ENCODE data around the gene ITSN1.

ITSN1 gene

DNA sequence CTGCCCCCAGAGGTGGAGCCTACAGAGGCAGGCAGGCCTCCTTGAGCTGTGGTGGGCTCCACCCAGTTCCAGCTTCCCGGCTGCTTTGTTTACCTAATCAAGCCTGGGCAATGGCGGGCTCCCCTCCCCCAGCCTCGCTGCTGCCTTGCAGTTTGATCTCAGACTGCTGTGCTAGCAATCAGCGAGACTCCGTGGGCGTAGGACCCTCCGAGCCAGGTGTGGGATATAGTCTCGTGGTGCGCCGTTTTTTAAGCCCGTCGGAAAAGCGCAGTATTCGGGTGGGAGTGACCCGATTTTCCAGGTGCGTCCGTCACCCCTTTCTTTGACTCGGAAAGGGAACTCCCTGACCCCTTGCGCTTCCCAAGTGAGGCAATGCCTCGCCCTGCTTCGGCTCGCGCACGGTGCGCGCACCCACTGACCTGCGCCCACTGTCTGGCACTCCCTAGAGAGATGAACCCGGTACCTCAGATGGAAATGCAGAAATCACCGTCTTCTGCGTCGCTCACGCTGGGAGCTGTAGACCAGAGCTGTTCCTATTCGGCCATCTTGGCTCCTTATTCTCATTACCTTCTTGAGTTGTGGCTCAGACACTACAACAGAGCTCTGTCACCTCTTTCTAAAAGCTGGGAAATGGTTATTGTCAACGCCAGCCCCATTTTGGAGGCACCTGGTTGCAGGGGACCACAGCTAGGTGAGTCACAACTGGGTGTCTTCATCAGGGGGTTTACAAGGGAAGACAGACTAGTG lies 288.9 kb downstream of the ITSN1 start:
- peak; percentile 49 for DNase-seq (ENCODE audit: low read depth, low spot score)

DNA sequence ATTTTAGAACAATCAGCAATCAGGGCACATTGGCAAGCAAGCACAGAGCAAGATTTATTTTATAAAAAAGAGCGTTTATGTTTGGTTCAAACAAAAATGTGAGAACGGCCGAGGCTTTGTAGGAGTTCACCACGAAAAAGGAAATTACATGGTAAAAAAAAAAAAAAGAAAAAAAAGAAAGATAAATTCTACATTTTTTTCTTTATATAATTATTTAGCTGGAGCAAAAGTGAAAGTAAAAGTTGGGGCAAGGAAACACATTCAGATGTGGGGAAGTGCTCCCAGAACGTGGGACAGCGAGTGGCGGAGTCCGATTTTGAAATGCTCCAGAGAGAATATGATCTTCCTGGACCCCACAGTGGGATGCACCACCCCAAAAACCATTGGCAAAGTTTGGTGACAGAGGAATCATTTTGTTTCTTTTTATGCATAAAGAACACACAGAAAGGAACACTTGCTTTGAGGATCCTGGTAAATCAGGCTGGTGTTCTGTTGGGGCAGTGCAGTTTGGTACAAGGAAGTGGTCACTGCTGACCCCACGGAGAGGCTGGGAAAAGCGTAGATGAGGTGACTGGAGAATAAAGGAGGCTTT lies 289.6 kb downstream of the ITSN1 start:
- DNase-seq (ENCODE audit: low read depth, low spot score): no peak

DNA sequence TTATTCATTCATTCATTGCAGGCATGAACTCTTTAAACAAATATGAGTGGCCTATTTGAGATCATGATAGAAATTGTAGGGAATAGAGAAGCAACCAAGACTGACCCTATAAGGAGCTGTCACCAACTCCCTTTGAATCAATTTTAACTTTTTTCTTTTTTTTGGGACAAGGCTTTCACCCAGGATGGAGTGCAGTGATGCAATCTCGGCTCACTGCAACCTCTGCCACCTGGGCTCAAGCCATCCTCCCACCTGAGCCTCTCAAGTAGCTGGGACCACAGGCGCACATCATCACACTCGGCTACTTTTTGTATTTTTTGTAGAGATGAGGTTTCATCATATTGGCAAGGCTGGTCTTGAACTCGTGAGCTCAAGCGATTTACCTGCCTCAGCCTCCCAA lies 290.4 kb downstream of the ITSN1 start:
- DNase-seq (ENCODE audit: low read depth, low spot score): no peak

DNA sequence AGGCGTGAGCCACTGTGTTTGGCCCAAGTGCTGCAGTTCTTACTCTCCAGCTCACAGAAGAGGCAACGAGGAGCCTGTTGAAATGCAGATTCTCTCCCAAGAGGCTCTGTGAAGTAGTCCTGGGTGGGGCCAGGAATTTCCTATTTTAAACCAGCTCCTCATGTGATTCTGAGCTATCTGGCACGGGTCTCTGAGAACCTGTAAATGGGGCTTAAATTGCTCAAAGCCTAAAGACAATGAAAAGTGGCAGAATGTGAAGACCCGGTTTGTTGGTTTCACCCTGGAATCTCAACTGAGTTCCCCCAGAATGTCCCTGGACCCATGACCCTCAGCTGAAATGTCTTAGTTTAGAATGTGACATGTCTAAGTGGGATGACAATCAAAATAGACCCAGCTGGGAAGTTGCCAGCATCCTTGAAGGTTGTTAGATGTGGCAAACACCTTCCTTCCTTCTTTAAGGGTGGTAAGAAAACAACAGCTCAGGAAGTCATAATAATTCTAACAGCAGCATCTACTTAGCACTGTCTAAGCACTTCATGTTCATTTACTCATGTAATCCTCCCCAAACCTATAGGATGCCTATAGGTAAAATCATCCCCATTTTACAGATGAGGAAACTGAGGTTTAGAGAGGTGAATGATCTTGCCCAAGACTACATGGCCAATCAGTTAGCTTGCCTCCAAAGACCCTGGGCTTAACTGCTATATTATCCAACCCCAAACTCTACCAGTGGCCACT lies 294.2 kb downstream of the ITSN1 start:
- no peak for DNase-seq (ENCODE audit: low read depth, low spot score)

DNA sequence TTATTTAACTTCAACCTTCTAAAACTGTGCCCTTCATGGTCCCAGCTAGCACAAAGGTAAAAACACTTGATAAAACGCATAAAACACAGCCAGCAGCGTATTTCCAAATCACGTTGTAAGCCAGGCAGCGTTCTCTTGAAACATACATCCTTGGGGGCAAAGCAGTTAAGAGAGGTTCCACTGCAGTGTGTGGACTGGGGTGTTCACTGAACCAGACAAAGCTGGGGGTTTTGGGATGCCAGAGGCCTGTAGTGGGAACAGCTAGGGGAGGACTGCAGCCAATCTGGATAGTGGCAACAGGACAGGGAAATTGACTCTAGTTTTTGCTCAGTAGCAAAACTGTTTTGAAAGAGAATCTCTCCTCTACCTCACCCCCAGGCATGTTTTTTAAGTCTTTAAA lies 294.8 kb downstream of the ITSN1 start:
- DNase-seq (ENCODE audit: low read depth, low spot score): no peak

DNA sequence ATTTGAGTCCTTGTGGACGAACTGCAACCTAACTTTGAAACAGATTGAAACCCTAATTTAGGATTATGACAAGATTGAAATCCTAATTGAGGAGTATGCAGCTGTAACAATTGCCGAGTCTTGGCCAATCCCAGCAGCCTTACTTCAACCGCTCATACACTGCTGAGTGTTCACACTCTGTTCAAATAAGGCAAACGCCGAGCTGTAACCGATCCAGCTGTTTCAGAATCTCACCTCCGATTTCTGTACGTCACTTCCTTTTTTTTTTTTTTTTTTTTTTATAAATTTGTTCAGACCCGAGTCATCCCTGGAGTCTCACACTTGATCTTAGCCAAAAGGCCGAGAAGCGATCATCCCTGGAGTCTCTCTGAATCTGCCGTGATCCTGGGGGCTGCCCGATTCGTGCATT lies 295.6 kb downstream of the ITSN1 start:
- DNase-seq (ENCODE audit: low read depth, low spot score): no peak

DNA sequence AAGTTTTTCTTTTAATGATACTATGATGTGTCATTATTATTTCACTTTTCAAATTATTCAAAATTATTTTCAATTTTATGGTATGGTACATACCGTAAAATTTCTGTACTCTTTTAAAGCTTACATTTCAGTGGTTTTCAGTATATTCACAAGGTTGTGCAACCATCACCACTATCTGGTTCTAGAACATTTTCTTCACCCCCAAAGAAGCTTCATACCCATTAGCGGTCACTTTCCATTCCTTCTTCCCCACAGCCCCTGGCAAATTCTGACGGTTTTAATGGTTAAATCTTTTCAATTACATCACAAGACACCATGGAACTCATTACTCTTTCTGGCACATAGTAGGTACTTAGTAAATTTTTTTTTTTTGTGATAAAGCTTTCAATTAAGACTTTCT lies 296.1 kb downstream of the ITSN1 start:
- no peak for DNase-seq (ENCODE audit: low read depth, low spot score)

DNA sequence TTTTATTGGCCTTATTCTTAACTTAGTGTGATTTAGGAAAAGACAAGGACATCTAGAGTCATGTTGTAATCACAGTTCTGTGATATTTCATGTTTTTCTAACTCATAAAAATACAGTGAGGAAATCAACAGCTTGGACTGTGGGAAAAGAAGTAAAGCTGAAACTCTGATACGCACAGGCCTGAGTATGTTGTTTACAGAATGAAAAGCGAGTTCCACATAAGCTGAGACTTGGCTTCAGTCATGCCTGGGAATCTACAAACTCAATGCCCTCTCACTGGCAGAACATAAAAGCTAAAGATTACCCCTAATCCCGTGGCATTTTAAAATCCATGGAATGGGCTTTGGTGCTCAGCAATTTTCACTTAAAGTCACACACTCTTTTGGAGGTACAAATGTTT lies 296.9 kb downstream of the ITSN1 start:
- no peak for DNase-seq (ENCODE audit: low read depth, low spot score)

DNA sequence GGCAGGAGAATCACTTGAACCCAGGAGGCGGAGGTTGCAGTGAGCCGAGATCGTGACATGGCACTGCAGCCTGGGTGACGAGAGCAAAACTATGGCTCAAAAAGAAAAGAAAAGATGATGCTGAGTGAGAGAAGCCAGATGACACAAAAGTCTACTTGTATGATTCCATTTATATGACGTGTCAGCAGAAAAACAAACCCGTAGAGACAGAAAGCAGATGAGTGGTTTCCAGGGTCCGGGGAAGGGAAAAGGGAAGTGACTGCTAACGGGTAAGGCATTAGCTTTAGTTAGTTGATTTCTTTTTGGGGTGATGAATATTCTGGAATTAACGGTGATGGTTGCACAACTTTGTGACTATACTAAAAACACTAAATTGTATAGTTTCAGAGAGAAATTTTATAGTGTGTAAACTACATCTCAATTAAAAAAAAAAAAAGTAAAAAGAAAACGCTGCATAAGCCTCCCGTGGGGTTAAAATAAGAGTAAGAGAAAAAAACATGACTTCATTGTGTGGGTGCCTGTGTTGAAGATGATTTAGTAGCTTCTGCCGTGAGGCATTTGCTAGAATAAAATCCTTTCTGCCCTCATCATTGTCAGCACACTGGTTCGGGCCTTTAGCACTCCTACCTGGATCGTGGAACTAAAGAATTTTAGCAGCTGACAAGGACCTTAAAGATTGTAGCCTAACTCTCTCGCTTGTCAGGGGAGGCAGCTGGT lies 298.0 kb downstream of the ITSN1 start:
- DNase-seq (ENCODE audit: low read depth, low spot score): no peak

DNA sequence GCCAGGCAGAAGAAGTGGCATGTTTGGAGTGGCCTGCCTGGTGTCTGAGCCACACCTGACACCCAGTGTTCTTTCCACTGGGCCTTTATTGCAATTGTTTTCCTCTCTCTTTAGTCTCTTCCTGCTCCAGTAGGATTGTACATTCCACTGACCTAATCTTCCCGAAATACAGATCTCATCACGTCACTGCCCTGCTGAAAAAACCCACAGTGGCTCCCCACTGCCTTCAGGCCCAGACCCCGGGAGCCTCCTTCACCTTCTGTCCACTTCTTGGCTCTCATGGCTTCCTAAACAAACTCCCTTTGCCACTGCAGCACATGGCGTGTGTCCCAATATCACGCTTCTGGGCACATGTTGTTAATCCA lies 298.6 kb downstream of the ITSN1 start:
- no peak for DNase-seq (ENCODE audit: low read depth, low spot score)

DNA sequence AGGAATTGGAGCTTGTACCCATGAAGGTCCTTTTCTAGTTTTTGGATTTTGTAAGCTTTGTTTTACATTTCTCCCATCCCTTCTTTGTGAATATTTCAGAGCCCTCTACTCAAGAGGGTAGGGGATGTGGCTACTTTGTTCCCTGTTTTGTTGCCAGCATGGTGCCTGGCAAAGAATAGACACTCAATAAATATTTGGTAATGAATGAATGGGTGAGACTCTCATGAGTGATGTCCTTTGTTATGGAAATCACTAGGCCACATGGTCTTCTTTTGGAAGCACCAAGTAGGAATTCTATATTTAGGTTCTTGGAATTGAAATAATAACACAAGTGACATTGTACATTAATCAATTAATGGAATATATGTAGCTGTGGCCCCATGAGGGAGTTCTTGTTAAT lies 300.1 kb downstream of the ITSN1 start:
- DNase-seq (ENCODE audit: low read depth, low spot score): no peak

DNA sequence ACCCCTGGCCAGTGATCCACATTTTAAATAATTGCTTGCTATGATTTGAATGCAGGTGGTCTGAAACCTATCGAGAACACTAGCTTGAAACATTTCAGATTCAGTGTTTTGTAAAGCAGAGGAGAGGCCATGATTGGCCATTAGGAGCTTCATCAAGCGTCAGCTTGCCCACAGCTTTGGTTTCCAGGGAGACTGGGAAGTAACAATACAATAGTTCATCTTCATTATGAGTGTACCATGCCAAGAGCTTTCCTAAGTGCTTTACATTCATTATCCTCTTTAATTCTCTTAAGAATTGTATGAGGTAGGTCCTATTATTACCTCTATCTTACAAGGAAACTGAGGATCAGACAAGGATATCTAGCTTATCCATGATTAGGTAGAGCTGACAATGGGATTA lies 301.0 kb downstream of the ITSN1 start:
- no peak for DNase-seq (ENCODE audit: low read depth, low spot score)

DNA sequence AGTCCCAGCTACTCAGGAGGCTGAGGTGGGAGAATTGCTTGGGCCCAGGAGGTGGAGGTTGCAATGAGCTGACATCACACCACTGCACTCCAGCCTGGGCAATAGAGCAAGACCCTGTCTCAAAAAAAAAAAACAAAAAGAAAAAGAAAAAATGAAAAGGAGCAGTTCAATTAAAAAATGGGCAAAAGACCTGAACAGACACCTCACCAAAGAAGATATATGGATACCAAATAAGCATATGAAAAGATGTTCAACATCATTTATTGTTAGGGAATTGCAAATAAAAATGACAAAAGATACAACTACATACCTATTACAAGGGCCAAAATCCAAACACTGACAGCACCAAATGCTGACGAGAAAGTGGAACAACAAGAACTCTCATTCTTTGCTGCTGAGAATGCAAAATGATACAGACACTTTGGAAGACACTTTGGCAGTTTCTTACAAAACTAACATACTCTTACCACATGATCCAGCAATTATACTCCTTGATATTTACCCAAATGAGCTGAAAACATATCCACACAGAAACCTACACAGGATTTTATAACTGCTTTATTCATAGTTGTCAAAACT lies 302.0 kb downstream of the ITSN1 start:
- no peak for DNase-seq (ENCODE audit: low read depth, low spot score)

DNA sequence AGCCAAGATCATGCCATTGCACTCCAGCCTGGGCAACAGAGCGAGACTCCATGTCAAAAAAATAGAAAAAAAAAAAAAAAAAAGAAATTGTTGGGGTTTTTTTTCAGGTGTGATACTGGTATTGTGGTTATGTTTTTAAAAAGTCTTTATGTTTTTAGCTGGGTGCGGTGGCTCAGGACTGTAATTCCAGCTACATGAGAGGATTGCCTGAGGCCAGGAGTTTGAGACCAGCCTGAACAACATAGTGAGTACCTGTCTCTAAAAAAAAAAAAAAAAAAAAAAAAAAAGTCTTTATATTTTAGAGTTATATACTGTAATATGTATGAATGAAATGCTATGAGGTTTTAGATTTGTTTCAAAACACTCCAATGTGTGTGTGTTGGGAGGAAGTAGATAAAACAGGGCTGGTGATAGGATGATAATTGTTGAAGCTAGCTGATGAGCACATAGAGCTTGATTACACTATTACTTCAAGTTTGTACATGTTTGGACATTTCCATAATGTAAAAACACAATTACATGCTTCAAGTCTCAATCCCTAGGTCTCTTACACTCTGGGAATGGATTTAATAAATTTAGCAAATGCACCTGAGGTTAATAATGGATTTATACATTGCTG lies 303.5 kb downstream of the ITSN1 start:
- no peak for DNase-seq (ENCODE audit: low read depth, low spot score)

DNA sequence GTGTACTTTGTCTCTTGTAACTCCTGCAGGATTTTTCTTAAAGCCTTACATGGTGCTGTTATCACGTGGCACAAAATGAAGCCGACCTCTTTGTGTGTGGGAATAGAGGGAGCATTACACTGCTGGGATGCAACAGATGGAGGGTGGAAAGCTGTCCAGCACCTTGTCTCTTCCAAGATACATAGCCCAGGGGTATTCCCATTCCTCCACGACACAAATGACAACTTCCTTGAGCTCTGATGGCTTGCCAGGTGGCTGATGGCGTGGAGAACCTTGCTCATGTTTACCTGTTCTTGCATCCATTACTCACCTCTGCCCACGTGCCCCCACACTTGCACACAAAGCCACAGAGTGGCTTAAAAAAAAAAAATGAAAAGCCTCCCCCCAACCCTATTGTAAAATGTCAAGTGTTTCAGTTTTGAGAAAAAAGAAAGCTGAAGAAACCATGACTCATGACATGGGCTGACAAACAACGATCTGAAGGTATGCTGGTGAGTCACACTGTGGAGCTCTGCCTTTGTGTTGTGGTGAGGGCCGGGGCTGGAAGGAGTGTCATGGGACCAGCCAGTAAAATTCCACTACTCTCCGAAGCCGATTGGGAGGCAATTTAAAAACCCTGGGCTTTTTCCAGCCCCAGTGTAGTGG lies 305.3 kb downstream of the ITSN1 start:
- DNase-seq (ENCODE audit: low read depth, low spot score): peak; percentile 76

DNA sequence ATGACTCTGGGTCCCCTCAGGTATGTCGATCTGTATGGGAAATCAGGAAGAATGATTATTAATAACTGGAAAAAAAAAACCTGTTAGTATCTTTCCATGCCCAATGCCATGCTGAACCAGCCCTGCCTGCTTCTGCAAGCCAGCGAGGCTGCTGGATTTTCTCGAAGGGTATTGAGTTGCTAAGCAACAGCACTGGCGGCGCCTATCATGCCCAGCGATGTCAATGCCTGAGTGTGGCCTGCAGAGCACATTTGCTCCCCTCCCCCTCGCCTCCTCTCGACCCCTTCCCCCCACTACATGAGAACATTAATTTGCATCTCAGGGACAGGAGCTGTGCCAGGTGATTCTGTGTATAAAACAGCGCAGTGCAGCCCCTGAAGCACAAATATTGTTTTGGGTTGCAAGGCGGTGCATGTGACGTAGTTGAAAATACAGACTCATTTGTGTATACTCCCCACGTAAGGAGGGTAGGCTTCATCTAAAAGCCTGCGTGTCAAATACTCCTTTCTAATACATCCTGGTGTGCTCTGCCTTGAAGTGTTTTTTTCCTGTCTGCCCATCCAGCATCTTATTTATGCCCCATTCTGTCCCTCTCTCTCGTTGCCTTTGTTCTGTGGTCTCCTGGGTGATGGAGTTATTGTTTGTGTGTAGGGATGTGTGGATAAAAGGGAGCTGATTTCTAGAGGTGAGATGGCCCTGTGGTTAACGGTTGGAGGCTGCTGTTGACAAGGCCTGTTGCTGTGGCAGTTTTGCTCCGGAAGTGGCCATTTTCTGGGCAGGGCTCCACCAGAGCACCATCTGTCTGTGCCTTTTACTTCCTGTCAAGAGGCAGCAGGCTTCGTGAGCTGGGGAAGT lies 306.0 kb downstream of the ITSN1 start:
- peak; percentile 46 for DNase-seq (ENCODE audit: low read depth, low spot score)

DNA sequence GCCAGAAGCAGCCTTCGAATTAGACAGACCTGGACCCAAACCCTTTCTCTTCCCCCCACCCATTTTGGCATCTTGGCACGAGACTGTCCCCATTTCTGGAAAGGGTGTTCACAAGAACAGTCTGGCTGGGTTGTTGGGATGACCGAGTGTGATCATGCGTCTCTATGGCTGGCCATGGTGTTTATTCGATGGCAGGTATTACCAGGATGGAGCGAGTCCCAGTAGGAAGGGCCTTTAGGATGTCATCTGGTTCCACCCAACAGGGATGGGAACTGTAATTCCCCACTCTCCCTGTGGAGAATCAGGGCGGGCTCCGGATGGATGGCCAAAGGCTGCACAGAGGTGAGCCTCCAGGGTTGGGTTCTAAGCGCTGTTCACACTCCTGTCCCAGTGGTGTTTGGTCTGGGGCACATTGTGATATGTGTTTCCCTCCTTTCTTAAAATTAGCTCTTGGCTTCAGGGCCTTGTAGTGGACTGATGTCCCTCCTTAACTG lies 306.7 kb downstream of the ITSN1 start:
- no peak for DNase-seq (ENCODE audit: low read depth, low spot score)
